RWPE1 (cell line): ENCODE measurements around the gene AMH.

Experiments
- CTCF ChIA-PET: fragments of 350-600 bp; sonication (Branson Sonifier 250); formaldehyde crosslinking; extraction: SDS; loops from one replicate; lab custom pipeline; 2021; lab: Yijun Ruan, JAX
- POLR2A ChIA-PET: fragments of 400-600 bp; formaldehyde crosslinking; extraction: SDS; loops from one replicate; lab custom pipeline; 2020; ENCODE audit warnings: antibody characterized with exemption; ENCODE audit not compliant: low non-redundant PET; lab: Yijun Ruan, JAX
- DNase-seq: peaks from one replicate; pipeline ENCODE4 v3.0.0; 2012; ENCODE audit warnings: low spot score
- H3K27ac ChIP-seq: fragments of 450-650 bp; 2 replicates; pipeline ENCODE4 v1.5.1; 2017
- CTCF ChIP-seq: fragments of 450-650 bp; conservative IDR thresholded peaks from 2 replicates; pipeline ENCODE4 v1.5.1; 2017; ENCODE audit warnings: low read depth, mild to moderate bottlenecking

AMH gene

GRCh38 chr19:2266183-2266993 is 17.3 kb downstream of the AMH start:
- DNase-seq, result no peak
- TF ChIP-seq CTCF, result no peak
- 0 out of 2 replicates have a peak overlapping the region, but pooled peaks have one; percentile 25 for H3K27ac ChIP-seq
- CTCF ChIA-PET, result interaction anchor here (0.7 kb wide), 2 partner anchors 12 to 156 kb away, joined by 3 to 4 read pairs; no protein-coding TSS in a partner anchor
- POLR2A ChIA-PET, result no interaction called here

GRCh38 chr19:2268480-2268830 is 19.3 kb downstream of the AMH start:
- POLR2A ChIA-PET, result no interaction called here
- CTCF ChIA-PET, result no interaction called here
- TF ChIP-seq CTCF, result no peak
- DNase-seq, result no peak
- no peak overlapping the region for H3K27ac ChIP-seq

GRCh38 chr19:2268861-2269243 is 19.7 kb downstream of the AMH start:
- peak overlapping the region; percentile 94 for H3K27ac ChIP-seq
- ChIA-PET CTCF (no interaction called here), POLR2A (no interaction called here)
- DNase-seq, result no peak
- TF ChIP-seq CTCF, result no peak

- POLR2A ChIA-PET, result interaction anchor here (0.9 kb wide), 1 partner anchor 9 kb away, joined by 3 read pairs; no protein-coding TSS in a partner anchor
- CTCF ChIA-PET, result no interaction called here
- TF ChIP-seq CTCF, result no peak
- peak; percentile 100 for DNase-seq
- peak overlapping the region; percentile 94 for H3K27ac ChIP-seq
These were observed 20.4 kb downstream of the AMH start for GRCh38 chr19:2269244-2270156.

GRCh38 chr19:2270157-2270422 is 21.0 kb downstream of the AMH start:
- ChIA-PET CTCF (no interaction called here), POLR2A (interaction anchor here (0.6 to 0.9 kb wide), 2 partner anchors 9 to 16 kb away, joined by 3 read pairs; no protein-coding TSS in a partner anchor)
- peak overlapping the region; percentile 94 for H3K27ac ChIP-seq
- DNase-seq, result no peak
- no peak for TF ChIP-seq CTCF

GRCh38 chr19:2270423-2271233 is 21.5 kb downstream of the AMH start:
- POLR2A ChIA-PET, result interaction anchor here (0.6 to 0.9 kb wide), 3 partner anchors 8 to 830 kb away, joined by 3 read pairs; no protein-coding TSS in a partner anchor
- CTCF ChIA-PET, result no interaction called here
- TF ChIP-seq CTCF, result no peak
- peak; percentile 93 for DNase-seq
- peak overlapping the region; percentile 94 for H3K27ac ChIP-seq
